Activated B cell treated with CpG ODN at 0.5 μM for 24 hours (primary cell): ENCODE data around the gene PRG3. TPM values are rescaled to one million over a fixed set of nuclear protein-coding genes. Genes with fewer than 3 reads are reported as not detected.

ENCODE experiments used
- ATAC-seq: fragments of 200-7000 bp; cut with Tn5 transposase; one replicate; pipeline ENCODE4 v1.10.0; 2021; ENCODE audit warnings: low read depth, mild to moderate bottlenecking, moderate library complexity
- CTCF ChIA-PET: fragments of 350-600 bp; sonication (Branson Sonifier 250); formaldehyde crosslinking; loops from one replicate; lab custom pipeline; 2021; ENCODE audit warnings: antibody characterized with exemption; lab: Charles Lee
- POLR2A ChIA-PET: fragments of 350-600 bp; sonication (Branson Sonifier 250); formaldehyde crosslinking; loops from one replicate; lab custom pipeline; 2021; ENCODE audit warnings: antibody characterized with exemption; lab: Charles Lee
- DNase-seq: peaks from one replicate; pipeline ENCODE4 v3.0.0; 2022
- H3K27ac Mint-ChIP-seq: one replicate; pipeline ENCODE4 v1.8.0; 2020; ENCODE audit warnings: mixed read lengths
- H3K27me3 Mint-ChIP-seq: one replicate; pipeline ENCODE4 v1.8.0; 2021; ENCODE audit warnings: mixed read lengths
- H3K36me3 Mint-ChIP-seq: one replicate; pipeline ENCODE4 v1.8.0; 2021; ENCODE audit warnings: low read depth, mixed read lengths
- H3K4me1 Mint-ChIP-seq: one replicate; pipeline ENCODE4 v1.8.0; 2021; ENCODE audit warnings: mixed read lengths
- H3K4me3 Mint-ChIP-seq: one replicate; pipeline ENCODE4 v1.8.0; 2020; ENCODE audit warnings: mild to moderate bottlenecking, mixed read lengths
- H3K9me3 Mint-ChIP-seq: one replicate; pipeline ENCODE4 v1.8.0; 2020; ENCODE audit warnings: mixed read lengths
- intact Hi-C: fragments of 100-400 bp; cut with micrococcal nuclease; formaldehyde crosslinking; loops from one replicate; pipeline ENCODE4 v1.15.1; 2024
- total RNA-seq: library from RNA; stranded (reverse); gene quantifications from 2 replicates; pipeline ENCODE4 v1.2.3, GENCODE V29; 2022
- TF ChIP-seq, protein P1 (sequence below): fragments of 200-600 bp; IDR thresholded peaks from one replicate; pipeline ENCODE4 v1.8.0; 2022; ENCODE audit warnings: antibody characterized with exemption, mild to moderate bottlenecking

Gene PRG3
- total RNA-seq, 1 donor from 2014 or later = not detected

DNA sequence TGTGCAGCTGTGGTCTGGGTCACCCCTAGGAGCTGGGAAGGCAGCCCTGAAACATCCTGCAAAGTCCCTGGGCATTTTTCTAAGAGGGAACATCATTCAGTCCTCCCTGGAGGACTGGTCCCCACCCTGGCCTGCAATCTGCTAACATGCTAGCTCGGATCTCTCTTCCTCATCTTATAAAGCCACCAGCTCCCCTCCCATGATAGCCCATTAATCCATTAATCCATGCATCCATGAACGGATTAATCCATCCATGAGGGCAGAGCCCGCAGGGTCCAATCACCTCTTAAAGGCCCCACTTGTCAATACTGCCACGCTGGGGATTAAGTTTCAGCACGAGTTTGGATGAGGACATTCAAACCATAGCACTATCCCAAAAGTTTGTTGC lies 12.1 kb downstream of the PRG3 start:
- Mint-ChIP-seq H3K9me3 (no peaks in the 10 kb centered on the region), H3K4me3 (no peak overlapping the region), H3K27me3 (peaks cover 12% of the 10 kb centered on the region), H3K4me1 (no peaks in the 10 kb centered on the region), H3K36me3 (no peaks in the 10 kb centered on the region), H3K27ac (no peak overlapping the region)
- ATAC-seq (no peak), DNase-seq (no peak)
- CTCF ChIA-PET = no interaction called here
- intact Hi-C loops = no loop called here
- TF ChIP-seq, protein P1, sequence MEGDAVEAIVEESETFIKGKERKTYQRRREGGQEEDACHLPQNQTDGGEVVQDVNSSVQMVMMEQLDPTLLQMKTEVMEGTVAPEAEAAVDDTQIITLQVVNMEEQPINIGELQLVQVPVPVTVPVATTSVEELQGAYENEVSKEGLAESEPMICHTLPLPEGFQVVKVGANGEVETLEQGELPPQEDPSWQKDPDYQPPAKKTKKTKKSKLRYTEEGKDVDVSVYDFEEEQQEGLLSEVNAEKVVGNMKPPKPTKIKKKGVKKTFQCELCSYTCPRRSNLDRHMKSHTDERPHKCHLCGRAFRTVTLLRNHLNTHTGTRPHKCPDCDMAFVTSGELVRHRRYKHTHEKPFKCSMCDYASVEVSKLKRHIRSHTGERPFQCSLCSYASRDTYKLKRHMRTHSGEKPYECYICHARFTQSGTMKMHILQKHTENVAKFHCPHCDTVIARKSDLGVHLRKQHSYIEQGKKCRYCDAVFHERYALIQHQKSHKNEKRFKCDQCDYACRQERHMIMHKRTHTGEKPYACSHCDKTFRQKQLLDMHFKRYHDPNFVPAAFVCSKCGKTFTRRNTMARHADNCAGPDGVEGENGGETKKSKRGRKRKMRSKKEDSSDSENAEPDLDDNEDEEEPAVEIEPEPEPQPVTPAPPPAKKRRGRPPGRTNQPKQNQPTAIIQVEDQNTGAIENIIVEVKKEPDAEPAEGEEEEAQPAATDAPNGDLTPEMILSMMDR = no peak
- POLR2A ChIA-PET = no interaction called here

DNA sequence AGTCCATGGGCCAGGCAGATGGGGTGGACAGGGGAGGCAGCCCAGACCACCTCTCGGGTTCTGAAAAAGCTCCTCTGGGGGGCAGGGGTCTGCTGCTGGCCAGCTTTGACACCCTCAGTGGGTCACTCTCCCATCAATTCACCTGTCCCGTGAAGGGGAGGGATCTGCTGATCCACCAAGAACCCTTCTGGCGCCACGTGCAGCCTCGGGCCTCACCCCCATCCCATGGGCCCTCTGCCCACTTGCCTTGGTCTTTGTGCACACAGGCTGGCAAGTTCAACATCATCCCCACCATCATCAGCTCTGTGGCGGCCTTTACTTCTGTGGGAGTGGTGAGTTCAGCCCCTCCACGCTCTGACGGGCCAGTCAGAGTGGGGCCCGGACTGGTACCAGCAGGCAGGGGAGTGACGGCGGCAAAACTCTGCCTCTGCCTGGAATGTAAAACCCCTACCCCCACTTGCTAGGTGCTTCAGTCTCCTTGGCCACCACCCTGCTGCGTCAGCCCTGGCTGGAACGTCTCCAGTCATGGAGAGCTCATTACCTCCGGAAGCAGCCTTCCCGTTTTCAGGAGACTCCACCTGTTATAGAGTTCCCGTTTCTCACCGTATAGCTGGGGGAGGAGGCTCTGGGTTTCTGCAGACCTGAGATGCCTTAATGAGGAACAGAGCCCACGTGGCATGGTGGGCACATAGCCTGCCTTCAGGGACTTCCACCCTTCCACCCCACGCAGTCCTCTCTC lies 12.7 kb downstream of the PRG3 start:
- H3K27ac Mint-ChIP-seq = no peak overlapping the region
- intact Hi-C loops = no loop called here
- no peaks in the 10 kb centered on the region for H3K4me1 Mint-ChIP-seq
- TF ChIP-seq, protein P1 = no peak
- H3K27me3 Mint-ChIP-seq = peaks cover 12% of the 10 kb centered on the region
- ChIA-PET POLR2A (no interaction called here), CTCF (interaction anchor here (1.1 kb wide), 1 partner anchor 273 kb away, joined by 3 read pairs; no protein-coding TSS in a partner anchor)
- DNase-seq (no peak), ATAC-seq (no peak)
- H3K4me3 Mint-ChIP-seq = no peak overlapping the region
- no peaks in the 10 kb centered on the region for H3K9me3 Mint-ChIP-seq
- no peaks in the 10 kb centered on the region for H3K36me3 Mint-ChIP-seq

- H3K36me3 Mint-ChIP-seq = no peaks in the 10 kb centered on the region
- no peak overlapping the region for H3K27ac Mint-ChIP-seq
- no peak for DNase-seq
- H3K27me3 Mint-ChIP-seq = peaks cover 16% of the 10 kb centered on the region
- POLR2A ChIA-PET = no interaction called here
- no peak overlapping the region for H3K4me3 Mint-ChIP-seq
- CTCF ChIA-PET = interaction anchor here (0.9 kb wide), 1 partner anchor 19 kb away, joined by 3 read pairs; no protein-coding TSS in a partner anchor
- TF ChIP-seq, protein P1 = no peak
- no peak for ATAC-seq
- H3K9me3 Mint-ChIP-seq = no peaks in the 10 kb centered on the region
- intact Hi-C loops = no loop called here
- H3K4me1 Mint-ChIP-seq = no peaks in the 10 kb centered on the region
Measured at GRCh38 chr11:57364851-57365660, 15.9 kb downstream of the PRG3 start.

- no peak overlapping the region for H3K4me3 Mint-ChIP-seq
Measured at GRCh38 chr11:57363131-57364080, 17.5 kb downstream of the PRG3 start.

More at GRCh38 chr11:57363131-57364080, 17.5 kb downstream of the PRG3 start:
- TF ChIP-seq, protein P1 = no peak
- DNase-seq (no peak), ATAC-seq (no peak)
- CTCF ChIA-PET = interaction anchor here (2.5 kb wide), 1 partner anchor 18 kb away, joined by 9 read pairs; no protein-coding TSS in a partner anchor
- Mint-ChIP-seq H3K4me1 (no peaks in the 10 kb centered on the region), H3K9me3 (no peaks in the 10 kb centered on the region), H3K27me3 (peaks cover 13% of the 10 kb centered on the region), H3K36me3 (no peaks in the 10 kb centered on the region), H3K27ac (no peak overlapping the region)
- POLR2A ChIA-PET = no interaction called here
- intact Hi-C loops = no loop called here
